GM12878 (cell line): ENCODE data around the gene MRPL21. TPM values are rescaled to one million over a fixed set of nuclear protein-coding genes. Genes with fewer than 3 reads are reported as not detected.
A peak's percentile ranks its signal among the peaks of the same experiment; 100 is the strongest.

Source experiments
- BCL11A ChIP-seq: IDR thresholded peaks from 2 replicates; pipeline ENCODE4 v1.6.1; 2011; ENCODE audit warnings: low read depth, low read length
- CHD2 ChIP-seq: IDR thresholded peaks from 2 replicates; pipeline ENCODE4 v1.6.1; 2011; ENCODE audit warnings: low read depth, low read length, improper control_type of control experiment, borderline replicate concordance
- CREM ChIP-seq: IDR thresholded peaks from 2 replicates; pipeline ENCODE4 v1.6.1; 2014; ENCODE audit warnings: antibody characterized with exemption, low read depth
- E4F1 ChIP-seq: fragments of 450-650 bp; IDR thresholded peaks from 2 replicates; pipeline ENCODE4 v1.6.1; 2018; ENCODE audit warnings: borderline replicate concordance, mild to moderate bottlenecking; ENCODE audit not compliant: partially characterized antibody
- EED ChIP-seq: sonication (generic); IDR thresholded peaks from 2 replicates; pipeline ENCODE4 v1.6.1; 2016; ENCODE audit warnings: antibody characterized with exemption, low read depth
- ETV6 ChIP-seq, 2 experiments: fragments of 450-650 bp in 1 of 2; IDR thresholded peaks in 1 of 2; conservative IDR thresholded peaks in 1 of 2; 2 replicates each; pipeline ENCODE4 v1.6.1; 2014; ENCODE audit warnings: antibody characterized with exemption in 1 of 2, borderline replicate concordance in 1 of 2, low read depth in 1 of 2, mild to moderate bottlenecking in 1 of 2, moderate library complexity in 1 of 2
- FOS ChIP-seq: IDR thresholded peaks from 3 replicates; pipeline ENCODE4 v1.6.1; 2011; ENCODE audit warnings: borderline replicate concordance; ENCODE audit not compliant: insufficient read length; ENCODE audit errors: extremely low read depth
- IRF4 ChIP-seq: IDR thresholded peaks from 2 replicates; pipeline ENCODE4 v1.6.1; 2011; ENCODE audit warnings: low read depth, low read length
- KAT2A ChIP-seq: conservative IDR thresholded peaks from 2 replicates; pipeline ENCODE4 v1.6.1; 2011; ENCODE audit warnings: low read depth, low read length; ENCODE audit not compliant: control insufficient read depth
- MAX ChIP-seq: IDR thresholded peaks from 2 replicates; pipeline ENCODE4 v1.6.1; 2012; ENCODE audit warnings: low read depth, low read length, improper control_type of control experiment
- MEF2A ChIP-seq: IDR thresholded peaks from 2 replicates; pipeline ENCODE4 v1.6.1; 2011; ENCODE audit warnings: low read depth, mild to moderate bottlenecking, low read length, moderate library complexity; ENCODE audit not compliant: insufficient read depth
- NR2C2 ChIP-seq: IDR thresholded peaks from 2 replicates; pipeline ENCODE4 v1.6.1; 2011; ENCODE audit warnings: borderline replicate concordance, low read depth; ENCODE audit not compliant: control insufficient read depth, insufficient read length
- NRF1 ChIP-seq: conservative IDR thresholded peaks from 2 replicates; pipeline ENCODE4 v1.6.1; 2011; ENCODE audit warnings: mild to moderate bottlenecking, low read depth, low read length, improper control_type of control experiment
- PML ChIP-seq: IDR thresholded peaks from 2 replicates; pipeline ENCODE4 v1.6.1; 2012; ENCODE audit warnings: low read length, inconsistent platforms
- POLR2AphosphoS2 ChIP-seq: IDR thresholded peaks from 2 replicates; pipeline ENCODE4 v1.6.1; 2011; ENCODE audit warnings: low read depth, mild to moderate bottlenecking, low read length, improper control_type of control experiment, moderate library complexity
- RB1 ChIP-seq: fragments of 450-650 bp; formaldehyde crosslinking; IDR thresholded peaks from 2 replicates; pipeline ENCODE4 v1.6.1; 2017; ENCODE audit warnings: mild to moderate bottlenecking, borderline replicate concordance
- RELB ChIP-seq: fragments of 450-650 bp; IDR thresholded peaks from 2 replicates; pipeline ENCODE4 v1.6.1; 2017; ENCODE audit warnings: low read depth, mild to moderate bottlenecking, moderate library complexity
- RFX5 ChIP-seq: IDR thresholded peaks from 2 replicates; pipeline ENCODE4 v1.6.1; 2011; ENCODE audit warnings: low read depth, low read length, improper control_type of control experiment
- SIX5 ChIP-seq: IDR thresholded peaks from 2 replicates; pipeline ENCODE4 v1.6.1; 2011; ENCODE audit warnings: mild to moderate bottlenecking, low read depth, low read length, moderate library complexity; ENCODE audit not compliant: severe bottlenecking
- SMAD1 ChIP-seq: fragments of 450-650 bp; IDR thresholded peaks from 2 replicates; pipeline ENCODE4 v1.6.1; 2018; ENCODE audit warnings: mild to moderate bottlenecking, low read depth; ENCODE audit not compliant: partially characterized antibody
- SP1 ChIP-seq: IDR thresholded peaks from one replicate; pipeline ENCODE4 v1.6.1; 2011; ENCODE audit warnings: low read depth, low read length
- SPI1 ChIP-seq: IDR thresholded peaks from 2 replicates; pipeline ENCODE4 v1.6.1; 2011; ENCODE audit warnings: low read depth, mild to moderate bottlenecking, low read length, moderate library complexity, borderline replicate concordance; ENCODE audit not compliant: insufficient read depth
- STAT3 ChIP-seq: IDR thresholded peaks from 2 replicates; pipeline ENCODE4 v1.6.1; 2011; ENCODE audit warnings: low read depth, low read length, improper control_type of control experiment
- SUPT20H ChIP-seq: IDR thresholded peaks from 2 replicates; pipeline ENCODE4 v1.6.1; 2011; ENCODE audit warnings: low read depth, mild to moderate bottlenecking, low read length, moderate library complexity, borderline replicate concordance; ENCODE audit not compliant: control insufficient read depth
- TCF7 ChIP-seq: IDR thresholded peaks from 2 replicates; pipeline ENCODE4 v1.6.1; 2014; ENCODE audit warnings: antibody characterized with exemption, borderline replicate concordance
- ZNF384 ChIP-seq: IDR thresholded peaks from 2 replicates; pipeline ENCODE4 v1.6.1; 2012; ENCODE audit warnings: low read depth, mild to moderate bottlenecking, low read length, improper control_type of control experiment, borderline replicate concordance
- polyA plus RNA-seq, 11 experiments: library from polyadenylated mRNA; depleted of rRNA in 4 of 11; unstranded in 6 of 11; stranded (reverse) in 5 of 11; fragments of >200 nt; fragmentation: Nextera tagmentation in 4 of 11; fragmentation: Illumina TruSeq in 1 of 11; extraction: Ambion mirVana in 4 of 11; extraction: Trizol in 1 of 11; gene quantifications; 1 replicate in 1 of 11; 2 replicates in 10 of 11; pipeline versions ENCODE4 v1.2.1 to v1.2.3, GENCODE V29; 2011 to 2016; ENCODE audit warnings: inconsistent platforms in 2 of 11, missing spikeins in 2 of 11, low read depth in 1 of 11
- total RNA-seq, 4 experiments: library from RNA; depleted of rRNA in 3 of 4; stranded (reverse); fragments of >200 nt in 3 of 4; fragmentation: Illumina TruSeq in 1 of 4; extraction: Trizol in 1 of 4; gene quantifications; 2 replicates each; pipeline versions ENCODE4 v1.2.1 to v1.2.3, GENCODE V29; 2013 to 2021

Gene MRPL21
- total and polyA plus RNA-seq, 10 of the 15 experiments (the other 5 are each of a cell fraction or from before 2014, with no cell fraction given): 86.6 to 283 (median 130) TPM

GRCh38 chr11:68903288-68904247 lies at the start of gene MRPL21, which contains the start of gene IGHMBP2 (continued):
- peak; percentile 94 for TF ChIP-seq RELB
- TF ChIP-seq STAT3: no peak
- TF ChIP-seq E4F1: peak; percentile 41
- no peak for TF ChIP-seq ZNF384
- TF ChIP-seq SIX5: peak; percentile 79
- 0 out of 2 replicates have a peak, but pooled peaks have one; percentile 35 for TF ChIP-seq RFX5
- no peak for TF ChIP-seq SPI1
- peak; percentile 72; the same call in 1 of the 2 replicates for TF ChIP-seq CHD2
- no peak for TF ChIP-seq SMAD1
- TF ChIP-seq SP1: peak; percentile 82
- no peak for TF ChIP-seq FOS
- no peak for TF ChIP-seq KAT2A
- peak; percentile 99 for TF ChIP-seq CREM
- TF ChIP-seq MAX: peak; percentile 69
- TF ChIP-seq NR2C2: no peak
- no peak; the same call in 1 of the 2 replicates for TF ChIP-seq TCF7
- TF ChIP-seq EED: peak; percentile 66; the same call in 1 of the 2 replicates
- no peak for TF ChIP-seq SUPT20H
- peak; percentile 36; the same call in 1 of the 2 replicates for TF ChIP-seq BCL11A
- peak; percentile 71; the same call in 1 of the 2 replicates for TF ChIP-seq MEF2A
- TF ChIP-seq ETV6 (conservative IDR thresholded peaks at IDR 0.05 in 1 of 2, IDR thresholded peaks at IDR 0.05 in 1 of 2; ENCODE audit: borderline replicate concordance in 1 of 2, low read depth in 1 of 2): no peak
- TF ChIP-seq RB1: peak; percentile 94; the same call in 1 of the 2 replicates
- TF ChIP-seq POLR2AphosphoS2: peak; percentile 93; the same call in 1 of the 2 replicates
- peak; percentile 91 for TF ChIP-seq PML
- TF ChIP-seq NRF1: no peak
- TF ChIP-seq IRF4: peak; percentile 71
